HG03575 (cell line): ENCODE results near the gene PSMD5.

Experiments
- ATAC-seq: cut with Tn5 transposase; IDR thresholded peaks from one replicate; pipeline ENCODE4 v1.9.1; 2021; ENCODE audit not compliant: unreplicated experiment, insufficient number of reproducible peaks, low FRiP score; ENCODE audit errors: extremely low read depth

PSMD5 gene

GRCh38 chr9:120875954-120876841 lies 33.5 kb upstream of the PSMD5 start:
- no peak for ATAC-seq

GRCh38 chr9:120875643-120875953 lies 32.9 kb upstream of the PSMD5 start:
- ATAC-seq, result no peak

GRCh38 chr9:120875195-120875565 lies 32.5 kb upstream of the PSMD5 start:
- ATAC-seq, result no peak

GRCh38 chr9:120874226-120875194 lies 31.8 kb upstream of the PSMD5 start:
- no peak for ATAC-seq

GRCh38 chr9:120873512-120873911 lies 30.8 kb upstream of the PSMD5 start:
- ATAC-seq, result no peak

GRCh38 chr9:120872791-120873502 lies 30.2 kb upstream of the PSMD5 start:
- ATAC-seq, result no peak

GRCh38 chr9:120870206-120870605 lies 27.5 kb upstream of the PSMD5 start:
- ATAC-seq, result no peak

GRCh38 chr9:120869726-120870125 lies 27.0 kb upstream of the PSMD5 start:
- no peak for ATAC-seq

- ATAC-seq, result no peak
Observed at GRCh38 chr9:120869360-120869687, 26.6 kb upstream of the PSMD5 start.

GRCh38 chr9:120868676-120869359 lies 26.1 kb upstream of the PSMD5 start:
- ATAC-seq, result peak; percentile 45

- no peak for ATAC-seq
Observed at GRCh38 chr9:120868339-120868675, 25.6 kb upstream of the PSMD5 start.

- no peak for ATAC-seq
Observed at GRCh38 chr9:120867676-120868338, 25.1 kb upstream of the PSMD5 start.

- ATAC-seq, result no peak
Observed at GRCh38 chr9:120866651-120867050, 23.9 kb upstream of the PSMD5 start.

GRCh38 chr9:120865809-120866208 lies 23.1 kb upstream of the PSMD5 start:
- ATAC-seq, result no peak

GRCh38 chr9:120865176-120865575 lies 22.5 kb upstream of the PSMD5 start:
- ATAC-seq, result no peak

- no peak for ATAC-seq
Observed at GRCh38 chr9:120864719-120865118, 22.0 kb upstream of the PSMD5 start.

GRCh38 chr9:120863833-120864232 lies 21.1 kb upstream of the PSMD5 start:
- ATAC-seq, result no peak

GRCh38 chr9:120862452-120862851 lies 19.7 kb upstream of the PSMD5 start:
- ATAC-seq, result no peak

GRCh38 chr9:120861935-120862334 lies 19.2 kb upstream of the PSMD5 start:
- no peak for ATAC-seq
